NCI-H446 treated with DMSO at 0.1 percent for 48 hours (cell line): Measurements from ENCODE around the gene PDLIM5.

Experiments used
- DNase-seq: peaks from one replicate; lab custom pipeline; 2025; lab: John Stamatoyannopoulos, UW

PDLIM5 gene

DNA sequence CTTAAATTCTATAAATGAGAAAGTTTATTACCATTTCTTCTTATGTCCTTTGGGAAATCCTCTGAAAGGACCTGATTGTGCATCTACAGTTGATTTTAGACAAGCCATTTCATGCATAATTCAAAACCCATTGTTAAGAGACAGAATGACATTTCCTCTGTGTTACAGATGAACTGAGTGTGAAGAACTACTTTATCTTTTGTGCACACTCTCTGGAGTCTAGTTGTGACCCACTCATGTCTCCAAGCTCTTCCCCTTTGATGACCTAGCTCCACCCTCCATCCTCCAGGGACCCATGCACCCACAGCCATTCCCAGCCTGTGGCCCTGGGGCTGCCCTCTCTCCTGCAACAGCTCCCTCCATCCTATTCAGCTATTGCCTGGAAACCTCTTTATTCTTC, 248.6 kb downstream of the PDLIM5 start:
- no peak for DNase-seq

DNA sequence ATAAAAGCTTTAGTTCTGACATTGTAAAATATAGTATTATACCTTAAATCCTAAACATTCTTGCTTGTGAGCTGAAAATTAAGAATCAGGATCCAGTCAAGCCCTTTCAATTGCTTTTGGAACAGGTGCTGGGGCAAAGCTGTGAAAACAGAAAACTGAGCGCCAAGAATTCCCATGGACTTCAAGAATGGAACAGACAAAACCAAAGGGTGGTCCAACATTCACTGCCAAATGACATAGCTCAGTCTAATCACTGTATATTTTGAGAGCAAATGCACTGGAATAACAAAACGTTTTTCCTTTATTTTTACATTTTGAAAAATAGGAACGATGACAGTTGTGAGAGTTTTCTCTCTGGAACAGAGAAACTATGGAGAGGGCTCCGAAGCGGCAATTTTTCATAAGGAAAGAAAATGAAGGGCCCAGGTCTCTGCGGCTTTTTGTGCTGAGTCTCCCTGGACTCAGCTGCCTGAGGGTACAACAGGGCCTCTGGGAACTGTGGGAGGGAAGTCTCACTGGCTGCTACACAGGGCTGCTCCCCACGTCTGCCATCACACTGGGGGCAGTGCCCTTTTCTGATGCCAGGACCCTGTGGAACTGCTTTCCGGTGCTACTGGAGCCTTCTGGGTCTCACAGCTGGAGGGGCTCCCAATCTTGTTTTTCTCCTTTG, 250.0 kb downstream of the PDLIM5 start:
- DNase-seq = no peak

DNA sequence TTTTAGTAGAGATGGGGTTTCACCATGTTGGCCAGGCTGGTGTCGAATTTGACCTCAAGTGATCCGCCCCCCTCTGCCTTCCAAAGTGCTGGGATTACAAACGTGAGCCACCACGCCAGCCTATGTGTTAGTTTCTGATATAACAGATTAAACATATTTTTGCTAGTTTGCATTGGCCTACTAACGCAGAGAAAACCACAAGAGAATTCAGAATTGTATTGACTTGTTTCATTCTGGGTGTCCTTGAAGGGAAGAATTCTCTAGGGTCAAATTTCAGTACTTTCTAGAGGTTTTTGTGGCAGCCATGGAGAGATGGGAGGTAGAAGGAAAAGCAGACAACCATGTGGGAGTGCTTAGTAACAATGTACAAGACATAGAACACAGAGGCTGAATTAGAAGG, 259.9 kb downstream of the PDLIM5 start:
- DNase-seq = no peak

DNA sequence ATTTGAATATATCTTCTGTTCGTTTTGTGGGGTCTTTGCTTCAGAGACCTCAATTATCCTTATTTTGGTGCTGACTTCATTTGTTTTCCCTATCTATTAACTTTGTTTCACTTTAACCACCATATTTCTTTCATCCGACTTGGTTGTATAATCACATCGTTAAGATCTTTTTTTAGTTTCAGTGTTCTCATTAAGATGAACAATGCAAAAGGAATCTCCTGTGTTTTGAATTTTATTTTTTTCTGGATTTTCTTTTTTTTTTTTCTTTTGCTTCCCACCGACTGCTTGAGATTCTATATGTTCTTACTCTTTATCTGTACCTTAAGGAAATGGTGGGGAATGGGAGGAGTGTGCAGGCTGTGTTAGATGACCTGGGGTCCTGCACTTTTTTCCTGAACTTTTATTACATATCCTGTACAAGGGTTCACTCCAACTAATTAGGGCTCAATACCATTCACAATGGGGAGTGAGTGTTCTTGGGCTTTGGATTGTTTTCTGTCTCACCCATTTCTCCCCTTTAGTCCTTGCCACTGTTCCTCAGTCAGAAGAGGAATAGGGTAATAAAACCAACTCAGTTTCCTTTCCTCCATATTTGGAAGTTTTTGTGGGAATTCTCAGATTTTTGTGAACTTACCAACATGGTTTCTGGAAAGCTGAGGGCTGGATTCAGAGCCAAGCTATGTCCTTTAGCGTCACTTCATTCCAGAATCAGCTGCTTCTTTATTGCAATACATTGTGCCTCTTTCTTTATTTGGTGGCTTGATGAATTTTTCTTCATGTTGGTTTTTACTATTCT, 262.8 kb downstream of the PDLIM5 start:
- DNase-seq = no peak

DNA sequence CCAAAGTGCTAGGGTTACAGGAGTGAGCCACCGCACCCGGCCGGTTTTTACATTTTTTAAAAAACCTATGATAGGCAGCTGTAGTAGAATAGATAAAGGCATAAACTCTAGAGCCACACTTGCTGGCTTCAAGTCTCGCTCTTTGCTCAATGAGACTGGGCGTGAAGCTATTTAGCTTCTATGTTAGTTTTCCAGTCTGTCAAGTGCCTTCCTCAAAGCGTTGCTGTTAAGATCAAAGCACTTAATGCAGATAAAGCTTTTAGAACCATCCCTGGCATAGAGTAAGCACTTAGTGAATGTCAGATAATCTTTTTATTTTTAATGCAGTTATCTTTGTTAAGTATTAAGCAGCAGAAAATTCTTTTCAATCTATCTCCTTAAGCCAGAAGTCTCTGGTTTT, 264.0 kb downstream of the PDLIM5 start:
- DNase-seq = no peak
